Measurements from ENCODE around the gene AOPEP.

DNA sequence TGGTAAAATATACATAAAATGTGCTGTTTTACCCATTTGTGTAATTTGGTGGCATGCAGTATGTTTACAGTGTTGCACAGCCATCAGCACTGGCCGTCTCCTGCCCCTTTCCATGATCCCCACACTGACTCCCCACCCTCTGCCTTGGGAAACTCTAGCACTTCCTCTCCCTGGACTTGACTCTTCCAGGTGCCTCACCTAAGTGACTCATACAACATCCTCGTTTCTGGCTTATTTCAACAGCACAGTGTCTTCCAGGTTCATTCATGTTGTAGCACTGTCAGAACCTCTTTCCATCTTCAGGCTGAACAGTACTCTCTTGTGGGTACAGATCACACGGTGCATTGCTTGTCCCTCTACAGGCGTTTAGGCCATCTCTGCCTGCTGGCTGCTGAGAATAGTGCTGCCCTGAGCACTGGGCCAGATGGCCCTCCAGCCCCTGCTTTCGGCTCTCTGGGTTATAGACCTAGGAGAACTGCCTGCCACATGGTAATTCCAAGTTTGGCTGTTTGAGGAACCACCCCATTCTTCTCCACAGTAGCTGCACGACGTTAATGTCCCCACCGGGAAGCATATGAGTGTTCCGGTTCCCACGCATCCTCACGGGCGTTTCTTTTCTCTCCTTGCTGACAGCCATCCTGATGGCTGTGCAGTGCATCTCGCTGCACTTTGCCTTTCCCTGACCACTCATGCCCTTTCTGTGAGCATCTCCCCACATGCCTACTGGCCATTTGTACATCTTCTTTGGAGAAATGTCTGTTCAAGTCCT, 379.2 kb downstream of the AOPEP start:
- TF ChIP-seq, protein P1, sequence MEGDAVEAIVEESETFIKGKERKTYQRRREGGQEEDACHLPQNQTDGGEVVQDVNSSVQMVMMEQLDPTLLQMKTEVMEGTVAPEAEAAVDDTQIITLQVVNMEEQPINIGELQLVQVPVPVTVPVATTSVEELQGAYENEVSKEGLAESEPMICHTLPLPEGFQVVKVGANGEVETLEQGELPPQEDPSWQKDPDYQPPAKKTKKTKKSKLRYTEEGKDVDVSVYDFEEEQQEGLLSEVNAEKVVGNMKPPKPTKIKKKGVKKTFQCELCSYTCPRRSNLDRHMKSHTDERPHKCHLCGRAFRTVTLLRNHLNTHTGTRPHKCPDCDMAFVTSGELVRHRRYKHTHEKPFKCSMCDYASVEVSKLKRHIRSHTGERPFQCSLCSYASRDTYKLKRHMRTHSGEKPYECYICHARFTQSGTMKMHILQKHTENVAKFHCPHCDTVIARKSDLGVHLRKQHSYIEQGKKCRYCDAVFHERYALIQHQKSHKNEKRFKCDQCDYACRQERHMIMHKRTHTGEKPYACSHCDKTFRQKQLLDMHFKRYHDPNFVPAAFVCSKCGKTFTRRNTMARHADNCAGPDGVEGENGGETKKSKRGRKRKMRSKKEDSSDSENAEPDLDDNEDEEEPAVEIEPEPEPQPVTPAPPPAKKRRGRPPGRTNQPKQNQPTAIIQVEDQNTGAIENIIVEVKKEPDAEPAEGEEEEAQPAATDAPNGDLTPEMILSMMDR (IDR thresholded peaks at IDR 0.05), result no peak
- TF ChIP-seq POLR2A (IDR thresholded peaks at IDR 0.05), result no peak

Data from testis (tissue), 2 donors.